GM18873 (cell line): ENCODE measurements around the gene AVPR2.

ENCODE experiments used
- ATAC-seq: cut with Tn5 transposase; IDR thresholded peaks from one replicate; pipeline ENCODE4 v1.9.1; 2021; ENCODE audit warnings: mild to moderate bottlenecking, moderate library complexity, moderate number of reproducible peaks; ENCODE audit not compliant: unreplicated experiment, low FRiP score

The AVPR2 gene

DNA sequence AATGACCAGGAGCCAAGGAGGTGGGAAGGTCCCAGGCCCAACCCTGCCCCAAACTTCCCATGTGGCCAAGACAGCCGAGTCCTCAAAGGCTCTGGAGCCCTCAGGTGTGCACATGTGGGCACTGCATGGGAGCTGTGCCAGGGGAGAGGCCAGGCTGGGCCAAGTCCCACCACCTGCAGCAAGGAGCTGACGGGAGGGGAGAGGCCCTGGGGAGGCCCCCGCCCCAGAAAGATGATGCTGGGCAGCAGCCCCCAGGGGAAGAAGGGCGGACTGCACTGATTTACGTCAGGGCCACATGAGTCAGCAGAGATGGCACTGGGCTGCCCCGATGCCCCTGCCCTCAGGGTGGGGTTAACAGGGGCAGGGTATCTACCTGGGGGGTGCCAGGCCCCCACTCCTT, 19.9 kb upstream of the AVPR2 start:
- no peak for ATAC-seq

DNA sequence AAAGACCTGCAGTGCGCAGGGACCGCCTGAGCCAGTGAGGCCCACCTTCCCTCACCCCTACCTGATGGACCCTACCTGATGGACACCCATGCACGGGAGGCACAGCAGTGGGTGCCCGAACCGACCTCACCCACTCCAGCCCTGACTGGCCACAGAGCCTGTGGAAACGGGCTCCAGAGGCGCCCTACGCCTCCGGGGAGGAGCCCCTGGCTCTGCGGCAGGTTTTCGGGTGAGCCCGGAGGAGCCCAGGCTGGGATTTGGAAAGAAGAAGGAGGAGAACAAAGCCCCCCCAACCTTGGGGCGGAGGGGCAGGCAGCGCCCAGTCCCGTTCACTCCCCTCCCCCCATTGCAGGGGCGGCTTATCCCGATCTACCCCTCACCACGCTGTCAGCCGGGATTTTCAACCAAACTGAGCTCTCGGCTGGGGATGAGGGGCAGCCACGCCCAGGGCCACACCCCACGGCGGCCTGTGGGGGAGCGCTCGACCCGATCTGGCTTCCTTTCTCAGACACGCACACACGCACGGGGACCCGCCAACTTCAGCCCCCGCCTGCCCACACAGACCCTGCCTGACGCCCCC, 19.2 kb upstream of the AVPR2 start:
- no peak for ATAC-seq

DNA sequence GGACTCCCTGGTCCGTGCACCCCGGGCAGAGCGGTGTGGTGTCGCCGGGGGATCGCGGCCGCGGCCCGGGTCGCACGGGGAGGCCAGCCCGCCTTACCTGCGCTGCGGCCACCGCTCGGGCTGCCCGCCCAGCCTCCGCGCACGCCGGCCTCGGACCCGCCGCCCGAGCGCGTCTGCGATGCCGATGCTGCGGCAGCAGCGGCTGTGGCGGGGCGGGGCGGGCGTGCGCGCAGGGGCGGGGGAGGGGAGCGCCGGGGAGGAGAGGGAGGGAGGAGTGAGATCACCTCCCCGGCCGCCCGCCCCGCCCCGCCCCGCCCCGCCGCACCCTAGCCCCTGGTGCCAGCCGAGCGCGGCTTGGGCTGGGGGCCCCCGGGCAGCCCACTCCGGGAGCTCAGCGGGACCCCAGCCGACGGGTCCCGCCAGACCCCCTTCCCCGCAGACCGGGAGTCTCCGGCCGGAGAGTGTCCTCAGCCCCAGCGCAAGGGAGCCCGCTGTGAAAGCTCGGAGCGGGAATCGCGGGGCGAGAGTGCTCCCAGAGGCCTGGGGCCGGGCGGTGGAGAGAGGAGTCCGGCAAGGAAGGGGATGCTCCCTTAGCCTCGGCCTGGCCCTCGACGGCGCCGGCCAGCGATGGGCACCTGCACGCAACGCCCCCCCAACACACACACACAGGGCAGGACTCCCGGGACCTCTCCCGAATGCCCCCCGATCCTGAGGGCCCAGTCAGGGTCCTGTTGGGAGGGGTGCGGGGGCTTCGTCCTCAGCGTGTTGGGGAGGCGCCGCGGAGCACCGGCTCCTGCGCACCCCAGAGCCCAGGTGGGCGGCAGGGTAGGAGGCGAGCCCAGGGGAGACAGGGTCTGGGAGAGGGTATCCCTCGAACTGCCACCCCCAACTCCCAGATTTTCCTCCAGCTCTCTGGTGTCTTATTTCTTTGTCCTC, 18.2 kb upstream of the AVPR2 start, which contains the start of gene L1CAM:
Gene L1CAM, minus strand, starts transcription at position 206 of the 936 bp plus-strand sequence. CDS start 10,337 bp downstream, outside the sequence.
- ATAC-seq = no peak

DNA sequence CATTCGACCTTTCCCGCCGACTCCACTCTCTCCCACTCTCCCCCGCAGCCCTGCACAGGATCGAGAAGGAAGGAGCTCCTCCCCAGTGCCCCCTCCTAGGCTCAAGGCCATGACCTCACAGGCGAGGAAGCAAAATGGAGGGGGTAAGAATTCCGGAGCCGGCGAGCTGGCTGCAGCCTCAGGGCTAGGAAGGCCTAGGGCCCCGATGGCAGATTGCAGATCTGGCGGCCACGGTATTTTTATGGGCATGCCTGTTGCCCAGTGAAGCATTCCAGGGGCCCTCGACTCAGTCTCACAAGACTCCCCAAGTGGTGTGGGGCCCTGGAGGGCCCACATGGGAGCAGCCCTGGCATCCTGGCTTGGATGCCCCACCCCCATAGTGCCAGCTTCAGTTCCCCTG, 17.6 kb upstream of the AVPR2 start:
- no peak for ATAC-seq

DNA sequence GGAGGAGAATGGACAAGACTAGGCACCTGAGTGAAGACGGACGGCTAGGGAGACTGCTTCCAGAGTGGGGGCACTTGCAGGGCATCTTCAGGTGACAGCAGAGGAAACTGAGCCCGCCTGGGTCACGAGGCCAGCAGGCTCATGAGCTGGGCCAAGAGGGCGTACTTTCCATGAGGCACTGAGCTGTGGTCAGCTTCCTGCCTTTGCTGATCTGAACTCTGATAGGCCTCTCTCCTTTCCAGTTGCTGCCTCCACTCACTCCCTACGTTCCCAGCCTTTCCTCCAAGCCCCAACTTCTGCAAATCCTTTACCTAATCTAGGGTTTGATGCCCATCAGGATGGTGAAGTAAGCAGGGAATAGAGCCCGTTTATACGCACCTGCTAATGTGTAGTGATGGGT, 17.1 kb upstream of the AVPR2 start:
- ATAC-seq = no peak

DNA sequence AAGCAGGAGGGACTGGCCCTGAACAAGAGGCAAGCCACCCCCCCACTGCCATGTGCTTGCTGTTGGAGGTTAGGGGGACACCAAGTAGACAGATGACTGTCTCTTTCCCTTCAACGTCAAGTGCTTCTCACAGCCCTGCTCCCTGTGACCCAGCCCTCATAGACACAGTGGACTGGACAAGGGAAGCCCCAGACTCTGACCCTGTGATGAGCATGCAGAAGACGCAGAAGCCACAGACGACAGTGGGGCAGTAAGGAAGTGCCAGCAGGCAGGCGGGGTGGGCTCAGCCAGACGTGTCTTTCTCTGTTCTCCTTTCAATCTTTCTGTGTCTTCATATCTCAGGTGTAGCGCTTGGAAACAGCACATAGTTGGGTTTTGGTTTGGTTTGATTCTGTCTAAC, 16.1 kb upstream of the AVPR2 start:
- ATAC-seq = no peak

DNA sequence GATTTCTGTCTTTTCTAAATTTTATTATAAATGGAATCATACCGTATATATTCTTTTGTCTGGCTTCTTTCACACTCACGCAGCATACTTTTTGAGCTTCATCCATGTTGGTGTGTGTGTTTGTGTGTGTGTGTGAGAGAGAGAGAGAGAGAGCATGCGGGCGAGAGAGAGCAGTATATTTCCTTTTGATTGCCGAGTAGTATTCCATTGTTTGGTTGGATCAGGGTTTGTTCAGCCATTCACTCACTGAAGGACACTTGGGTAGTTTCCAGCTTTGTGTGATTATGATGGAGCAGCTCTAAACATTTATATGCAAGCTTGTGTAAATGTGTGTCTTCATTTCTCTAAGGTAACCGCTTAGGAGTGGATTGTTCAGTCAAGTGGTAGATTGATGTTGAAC, 15.3 kb upstream of the AVPR2 start:
- no peak for ATAC-seq

DNA sequence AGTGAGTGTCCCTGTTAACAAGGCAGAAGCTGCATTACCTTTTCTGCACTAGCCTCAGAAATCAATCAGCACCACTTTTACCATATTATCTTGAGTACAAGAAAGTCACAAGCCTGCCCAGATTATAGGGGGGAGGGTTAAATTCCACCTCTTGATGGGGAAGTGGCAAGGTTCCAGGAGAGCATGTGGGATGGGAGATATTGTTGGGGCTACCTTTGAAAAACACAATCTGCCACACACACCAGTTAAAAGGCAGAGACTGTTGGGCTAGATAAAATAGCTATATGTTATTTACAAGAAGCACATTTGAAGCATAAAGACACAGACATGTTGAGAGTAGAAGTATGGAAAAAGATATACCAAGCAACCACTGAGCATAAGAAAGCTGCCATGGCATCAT, 6.6 kb upstream of the AVPR2 start:
- no peak for ATAC-seq

DNA sequence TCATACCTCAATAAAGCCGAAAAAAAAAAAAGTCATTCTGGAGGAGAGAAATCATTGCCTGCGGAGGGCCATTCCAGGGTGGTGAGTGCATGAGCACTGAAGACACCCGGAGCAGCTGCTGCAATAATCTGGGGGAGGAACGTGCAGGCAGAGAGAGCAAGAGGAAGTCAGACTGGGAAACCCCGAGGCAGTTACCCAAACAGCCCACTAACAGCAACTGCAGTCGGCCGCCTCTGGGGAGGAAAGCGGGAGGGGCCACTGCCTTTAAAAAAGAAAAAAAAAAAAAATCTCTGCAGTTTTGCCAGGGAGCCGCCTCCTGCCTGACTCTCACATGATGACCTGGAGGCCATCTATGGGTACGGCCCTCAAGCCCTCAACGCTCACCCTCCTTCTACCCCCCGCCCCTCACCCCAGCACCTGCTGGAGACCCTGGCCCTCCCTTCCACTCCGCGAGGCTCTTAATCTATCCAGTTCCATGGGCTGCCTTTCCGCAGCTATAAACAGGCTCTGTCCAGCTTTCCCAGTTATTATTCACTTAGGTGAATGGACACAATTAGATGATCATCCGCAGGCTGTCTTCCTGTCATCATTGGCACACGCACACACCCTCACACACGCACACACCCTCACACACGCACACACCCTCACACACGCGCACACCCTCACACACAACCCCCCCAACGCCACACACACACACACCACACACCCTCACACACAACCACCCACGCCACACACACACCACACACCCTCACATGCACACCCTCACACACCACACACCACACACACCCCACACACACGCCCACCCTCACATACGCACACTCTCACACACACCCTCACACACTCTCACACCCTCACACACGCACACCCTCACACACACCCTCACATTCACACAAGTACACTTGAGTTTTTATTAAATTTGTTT, 3.4 kb upstream of the AVPR2 start:
- peak; percentile 92 for ATAC-seq

DNA sequence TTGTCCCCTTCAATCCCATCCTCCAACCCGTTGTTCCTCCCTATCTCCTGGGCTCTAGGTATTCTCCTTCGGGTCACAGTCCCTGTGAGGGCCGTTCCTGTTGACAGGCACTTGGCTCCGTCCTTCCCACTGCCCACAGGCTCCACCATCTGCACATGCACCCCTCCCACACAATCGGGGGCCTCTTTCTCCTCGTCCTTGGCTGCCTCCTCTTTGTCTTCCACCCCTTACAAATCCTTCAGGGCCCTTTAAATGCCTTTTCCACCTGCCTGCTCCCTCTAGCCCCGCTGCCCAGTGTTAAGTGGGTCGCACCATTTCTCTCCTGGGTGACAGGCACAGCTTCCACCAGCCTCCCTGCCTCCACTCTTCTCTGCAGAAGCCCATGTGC, 2.7 kb upstream of the AVPR2 start:
- no peak for ATAC-seq

DNA sequence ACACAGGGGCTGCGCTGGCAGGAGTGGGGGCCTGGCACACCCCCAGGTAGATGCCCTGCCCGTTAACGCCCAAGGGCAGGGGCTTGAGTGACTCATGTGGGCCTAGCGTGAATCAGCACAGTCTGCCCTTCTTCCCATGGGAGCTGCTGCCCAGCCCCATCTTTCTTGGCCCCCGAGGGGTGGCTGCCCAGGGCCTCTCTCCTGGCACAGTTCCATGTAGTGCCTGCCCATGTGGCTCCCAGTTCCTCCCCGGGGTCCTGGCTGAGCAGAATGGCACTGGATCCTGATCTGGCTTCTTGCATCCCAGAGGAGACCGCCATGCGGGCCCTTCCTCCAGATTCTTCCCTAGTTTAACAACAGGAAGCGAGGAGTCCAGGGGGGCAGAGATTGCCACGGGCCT, 2.1 kb upstream of the AVPR2 start:
- no peak for ATAC-seq

DNA sequence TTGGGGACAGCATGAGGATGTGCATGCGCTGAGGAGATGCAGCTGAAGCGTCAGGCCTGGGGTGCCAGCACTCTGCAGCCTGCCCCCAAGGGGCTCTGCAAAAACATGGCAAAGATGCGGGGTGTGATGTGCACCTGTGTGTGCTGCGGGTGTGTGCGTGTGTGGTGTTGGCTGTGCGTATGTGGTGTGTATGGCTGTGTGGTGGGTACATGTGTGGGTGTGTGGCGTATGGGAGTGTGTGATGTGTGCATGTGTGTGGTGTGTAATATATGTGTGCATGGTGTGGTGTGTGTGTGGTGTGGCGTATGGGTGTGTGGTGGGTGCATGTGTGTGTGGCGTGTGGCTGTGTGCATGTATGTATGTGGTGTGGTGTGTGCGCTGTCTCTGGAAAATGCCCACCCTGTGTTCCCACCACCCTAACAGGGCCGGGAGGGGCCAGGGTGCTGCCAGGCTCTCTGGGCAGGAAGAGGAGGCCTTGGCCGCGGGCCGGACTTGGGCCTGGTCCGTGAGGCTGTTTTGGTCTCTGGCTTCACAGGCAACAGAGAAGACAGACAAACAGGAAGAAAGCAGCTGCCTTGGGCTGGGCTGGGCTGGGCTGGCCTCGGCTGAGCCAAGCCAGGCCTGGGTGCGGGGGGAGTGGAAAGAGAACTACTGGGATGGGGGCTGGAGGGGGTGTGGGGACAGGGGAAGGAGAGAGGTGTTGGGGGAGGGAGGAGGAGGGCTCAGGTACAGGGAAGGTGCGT, 1.1 kb upstream of the AVPR2 start:
- ATAC-seq = no peak

DNA sequence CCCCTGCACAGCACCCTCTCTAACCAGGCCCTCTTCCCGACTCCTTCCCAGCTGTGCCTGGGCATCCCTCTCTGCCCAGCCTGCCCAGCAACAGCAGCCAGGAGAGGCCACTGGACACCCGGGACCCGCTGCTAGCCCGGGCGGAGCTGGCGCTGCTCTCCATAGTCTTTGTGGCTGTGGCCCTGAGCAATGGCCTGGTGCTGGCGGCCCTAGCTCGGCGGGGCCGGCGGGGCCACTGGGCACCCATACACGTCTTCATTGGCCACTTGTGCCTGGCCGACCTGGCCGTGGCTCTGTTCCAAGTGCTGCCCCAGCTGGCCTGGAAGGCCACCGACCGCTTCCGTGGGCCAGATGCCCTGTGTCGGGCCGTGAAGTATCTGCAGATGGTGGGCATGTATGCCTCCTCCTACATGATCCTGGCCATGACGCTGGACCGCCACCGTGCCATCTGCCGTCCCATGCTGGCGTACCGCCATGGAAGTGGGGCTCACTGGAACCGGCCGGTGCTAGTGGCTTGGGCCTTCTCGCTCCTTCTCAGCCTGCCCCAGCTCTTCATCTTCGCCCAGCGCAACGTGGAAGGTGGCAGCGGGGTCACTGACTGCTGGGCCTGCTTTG, 1.1 kb downstream of the AVPR2 start:
- ATAC-seq = no peak

DNA sequence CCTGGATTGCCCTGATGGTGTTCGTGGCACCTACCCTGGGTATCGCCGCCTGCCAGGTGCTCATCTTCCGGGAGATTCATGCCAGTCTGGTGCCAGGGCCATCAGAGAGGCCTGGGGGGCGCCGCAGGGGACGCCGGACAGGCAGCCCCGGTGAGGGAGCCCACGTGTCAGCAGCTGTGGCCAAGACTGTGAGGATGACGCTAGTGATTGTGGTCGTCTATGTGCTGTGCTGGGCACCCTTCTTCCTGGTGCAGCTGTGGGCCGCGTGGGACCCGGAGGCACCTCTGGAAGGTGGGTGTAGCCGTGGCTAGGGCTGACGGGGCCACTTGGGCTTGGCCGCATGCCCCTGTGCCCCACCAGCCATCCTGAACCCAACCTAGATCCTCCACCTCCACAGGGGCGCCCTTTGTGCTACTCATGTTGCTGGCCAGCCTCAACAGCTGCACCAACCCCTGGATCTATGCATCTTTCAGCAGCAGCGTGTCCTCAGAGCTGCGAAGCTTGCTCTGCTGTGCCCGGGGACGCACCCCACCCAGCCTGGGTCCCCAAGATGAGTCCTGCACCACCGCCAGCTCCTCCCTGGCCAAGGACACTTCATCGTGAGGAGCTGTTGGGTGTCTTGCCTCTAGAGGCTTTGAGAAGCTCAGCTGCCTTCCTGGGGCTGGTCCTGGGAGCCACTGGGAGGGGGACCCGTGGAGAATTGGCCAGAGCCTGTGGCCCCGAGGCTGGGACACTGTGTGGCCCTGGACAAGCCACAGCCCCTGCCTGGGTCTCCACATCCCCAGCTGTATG, 1.8 kb downstream of the AVPR2 start:
- ATAC-seq = no peak

DNA sequence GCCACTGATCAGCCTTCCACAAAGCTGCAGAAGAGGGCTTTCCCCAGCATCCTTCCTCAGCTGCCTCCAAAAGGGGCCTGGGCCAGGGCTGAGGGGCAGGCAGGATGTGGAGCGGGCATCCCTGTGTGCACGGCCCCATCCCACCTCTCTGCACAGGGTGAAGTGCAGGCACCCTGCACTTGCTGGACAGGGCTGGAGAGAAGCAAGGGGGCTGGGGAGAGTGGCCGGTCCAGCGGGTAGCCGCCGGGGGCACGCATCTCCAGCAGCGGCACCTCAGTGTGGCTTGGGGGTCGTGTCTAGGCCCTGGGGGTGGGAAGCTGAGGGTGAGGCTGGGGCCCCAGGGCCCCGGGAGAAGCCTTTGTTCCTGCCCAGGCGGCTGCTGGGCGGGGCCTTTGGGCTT, 3.0 kb downstream of the AVPR2 start:
- no peak for ATAC-seq

DNA sequence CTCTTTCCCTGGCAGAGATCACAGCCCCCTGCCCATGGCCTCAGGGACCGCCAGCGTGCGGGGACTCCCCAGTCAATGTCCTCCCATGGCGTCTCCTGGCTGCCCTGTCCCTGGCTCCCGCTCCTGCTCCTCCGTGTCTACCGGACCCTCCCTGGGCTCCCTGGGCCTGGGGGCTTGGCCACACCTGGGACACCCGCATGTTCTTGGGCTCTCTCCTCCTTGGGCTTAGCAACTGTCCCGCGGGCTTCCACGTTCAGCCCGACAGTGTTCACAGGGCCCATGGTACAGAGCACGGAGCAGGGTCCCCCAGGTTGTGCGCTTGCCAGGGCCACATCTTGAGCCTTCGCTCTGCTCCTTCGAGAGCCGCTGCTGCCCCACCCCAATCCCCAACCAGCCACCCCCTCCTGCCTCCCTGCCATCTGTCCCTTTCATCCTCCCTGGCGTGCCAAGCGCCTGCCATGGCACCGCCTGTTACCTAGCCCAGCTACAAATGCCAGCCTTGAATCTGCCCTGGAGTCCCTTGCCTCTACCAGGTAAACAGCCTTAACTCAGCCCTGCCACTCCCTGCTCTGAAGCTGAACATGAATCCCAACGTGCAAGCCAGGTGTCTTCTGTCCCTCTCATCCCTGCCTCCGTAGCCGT, 3.9 kb downstream of the AVPR2 start:
- no peak for ATAC-seq

DNA sequence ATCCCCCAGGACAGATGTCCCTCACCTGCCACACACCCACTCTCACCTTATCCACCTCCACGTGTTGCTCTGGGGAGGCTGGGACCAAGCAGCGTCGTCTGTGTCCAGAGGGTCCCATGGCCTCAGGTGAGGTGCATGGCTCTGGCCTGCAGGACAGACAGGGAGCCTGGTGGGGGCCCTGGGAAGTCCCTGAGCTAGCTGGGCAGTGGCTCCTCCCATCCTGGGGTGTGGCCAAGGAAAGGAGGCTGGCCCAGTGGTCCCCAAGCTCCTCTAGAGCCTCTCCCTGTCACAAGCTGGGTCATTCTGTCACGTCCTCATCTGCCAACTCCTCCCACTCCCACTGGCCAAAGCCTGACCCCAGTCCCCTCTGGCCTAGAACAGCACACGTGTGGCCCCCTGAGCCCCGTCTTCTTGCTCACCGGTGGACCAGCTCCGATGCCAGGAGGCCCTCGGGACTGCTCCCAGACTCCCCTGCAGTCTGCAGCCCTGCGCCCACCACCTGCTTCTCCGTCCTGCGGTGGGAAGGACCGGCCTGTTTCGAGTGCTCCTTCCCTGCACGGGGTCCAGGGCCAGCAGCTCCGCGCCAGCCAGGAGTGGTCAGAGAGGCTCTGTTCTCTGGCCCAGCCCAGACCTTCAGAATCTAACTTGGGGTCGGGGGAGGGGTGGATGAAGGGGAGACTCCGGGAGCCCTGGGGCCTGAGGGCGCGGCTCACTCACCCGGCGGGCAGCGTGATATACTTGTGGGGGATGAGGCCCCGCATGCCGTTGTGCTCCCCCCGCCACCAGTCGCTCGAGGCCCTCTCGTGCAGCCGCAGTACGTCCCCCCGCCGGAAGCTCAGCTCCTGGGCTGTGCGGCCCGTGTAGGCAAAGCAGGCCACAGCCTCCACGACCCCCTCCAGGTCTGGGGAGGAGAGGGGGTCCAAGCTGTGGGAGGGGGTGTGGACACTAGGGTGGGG, 4.8 kb downstream of the AVPR2 start:
- no peak for ATAC-seq

DNA sequence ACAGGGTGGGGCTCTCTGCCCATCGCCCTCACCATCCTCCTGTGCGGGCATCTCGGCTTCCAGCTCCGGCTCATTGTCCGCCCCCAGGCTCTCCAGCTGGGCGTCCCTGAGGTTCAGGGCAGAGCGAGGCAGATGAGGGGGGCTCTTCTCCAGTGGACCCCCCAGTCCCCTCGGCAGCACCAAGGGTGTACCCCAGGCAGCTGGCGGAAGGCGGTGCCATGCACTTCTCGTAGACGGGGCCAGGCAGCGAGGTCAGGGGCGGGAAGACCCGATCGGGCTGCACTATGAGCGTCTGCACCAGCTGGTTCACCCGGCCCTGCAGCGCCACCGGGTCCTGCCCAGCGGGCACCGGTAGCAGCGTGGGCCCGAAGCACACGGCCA, 5.5 kb downstream of the AVPR2 start:
- ATAC-seq = no peak
